Measurements from ENCODE around the gene ZBTB34.

DNA sequence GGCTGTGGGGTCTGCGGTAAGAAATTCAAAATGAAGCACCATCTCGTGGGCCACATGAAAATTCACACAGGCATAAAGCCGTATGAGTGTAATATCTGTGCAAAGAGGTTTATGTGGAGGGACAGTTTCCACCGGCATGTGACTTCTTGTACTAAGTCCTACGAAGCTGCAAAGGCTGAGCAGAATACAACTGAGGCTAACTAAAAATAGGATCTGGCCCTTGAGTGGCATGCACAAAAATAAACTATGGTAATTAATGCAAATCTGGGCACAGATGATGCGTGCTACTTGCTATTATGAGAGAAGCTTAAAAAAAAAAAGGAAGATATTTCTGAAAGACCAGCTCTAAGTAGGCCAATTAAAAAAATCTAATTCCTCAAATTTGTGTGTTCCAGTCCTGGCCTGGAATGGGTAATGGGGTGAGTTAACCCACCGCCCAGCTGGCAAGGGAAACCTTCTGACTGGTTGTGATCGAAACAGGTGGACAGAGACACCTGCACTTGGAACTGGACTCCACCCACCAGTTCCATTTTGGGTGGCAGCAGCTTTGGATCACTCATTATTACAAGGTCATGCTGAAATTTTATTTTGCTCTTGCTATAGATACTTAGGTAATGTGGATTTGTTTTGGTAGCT lies 26.6 kb upstream of the ZBTB34 start:
- TF ChIP-seq GATA3 (IDR thresholded peaks at IDR 0.05; ENCODE audit: low read depth, low read length) (no peak), GATA2 (IDR thresholded peaks at IDR 0.05; ENCODE audit: low read depth, low read length) (no peak)

Data from SH-SY5Y (cell line).